H1 (cell line): ENCODE results near the gene SNX3. TPM values are rescaled to one million over a fixed set of nuclear protein-coding genes. Genes with fewer than 3 reads are reported as not detected.

ENCODE experiments used
- CTCF ChIA-PET: fragments of 300-600 bp; sonication (Branson Sonifier 250); formaldehyde crosslinking; loops from one replicate; lab custom pipeline; 2021; ENCODE audit not compliant: partially characterized antibody; lab: Charles Lee
- POLR2A ChIA-PET: fragments of 300-600 bp; sonication (Branson Sonifier 250); formaldehyde crosslinking; loops from one replicate; lab custom pipeline; 2021; ENCODE audit warnings: inconsistent platforms; ENCODE audit not compliant: partially characterized antibody; lab: Charles Lee
- DNase-seq, 2 experiments: peaks; one replicate each; pipeline versions ENCODE4 v3.0.0 to v3.0.0-alpha.2; 2010 to 2022; ENCODE audit warnings: low spot score in 2 of 2, low read depth in 1 of 2, mixed read lengths in 1 of 2
- FAIRE-seq: peaks from 2 replicates; lab custom pipeline; 2011; peaks lifted over from hg19 to GRCh38; lab: Jason Lieb, UNC
- H2AFZ ChIP-seq: 2 replicates; pipeline ENCODE4 v1.8.1; 2012; ENCODE audit warnings: low read length, inconsistent platforms
- H2AK5ac ChIP-seq: 2 replicates; pipeline ENCODE4 v1.6.1; 2013; ENCODE audit warnings: low read depth, low read length
- H2BK120ac ChIP-seq: replicated peaks from 2 replicates; pipeline ENCODE3; 2013; ENCODE audit warnings: low read depth, low read length, inconsistent platforms
- H2BK12ac ChIP-seq: 2 replicates; pipeline ENCODE4 v1.6.1; 2013; ENCODE audit warnings: low read depth, low read length
- H2BK15ac ChIP-seq: 2 replicates; pipeline ENCODE4 v1.6.1; 2013; ENCODE audit warnings: low read length
- H2BK20ac ChIP-seq: 2 replicates; pipeline ENCODE4 v1.6.1; 2013; ENCODE audit warnings: low read length
- H2BK5ac ChIP-seq: 2 replicates; pipeline ENCODE4 v1.6.1; 2013; ENCODE audit warnings: low read depth, low read length
- H3K14ac ChIP-seq: 2 replicates; pipeline ENCODE4 v1.6.1; 2013; ENCODE audit warnings: inconsistent platforms; ENCODE audit not compliant: insufficient read length
- H3K18ac ChIP-seq: 2 replicates; pipeline ENCODE4 v1.6.1; 2013; ENCODE audit warnings: low read length; ENCODE audit errors: extremely low read depth
- H3K23ac ChIP-seq: 2 replicates; pipeline ENCODE4 v1.6.1; 2013; ENCODE audit warnings: inconsistent platforms; ENCODE audit not compliant: insufficient read length
- H3K23me2 ChIP-seq: 2 replicates; pipeline ENCODE4 v1.6.1; 2013; ENCODE audit warnings: low read depth, low read length
- H3K27ac ChIP-seq: 2 replicates; pipeline ENCODE4 v1.6.1; 2011; ENCODE audit warnings: low read depth, low read length, inconsistent platforms
- H3K27me3 ChIP-seq, 4 experiments: replicated peaks in 1 of 4; 1 replicate in 1 of 4; 2 replicates in 3 of 4; pipeline versions ENCODE4 v1.6.1 to v1.8.1; 2011 to 2013; ENCODE audit warnings: low read length in 3 of 4, mild to moderate bottlenecking in 3 of 4, inconsistent platforms in 2 of 4, mixed read lengths in 2 of 4, moderate library complexity in 1 of 4; ENCODE audit not compliant: control insufficient read depth in 3 of 4, insufficient read depth in 3 of 4; ENCODE audit errors: extremely low read depth in 1 of 4
- H3K36me3 ChIP-seq, 4 experiments: 2 replicates each; pipeline versions ENCODE4 v1.6.1 to v1.8.1; 2011 to 2013; ENCODE audit warnings: mild to moderate bottlenecking in 4 of 4, low read length in 3 of 4, moderate library complexity in 2 of 4, control low read depth in 1 of 4, inconsistent platforms in 1 of 4; ENCODE audit not compliant: insufficient read depth in 4 of 4, control insufficient read depth in 2 of 4
- H3K4ac ChIP-seq: replicated peaks from 2 replicates; pipeline ENCODE3; 2013; ENCODE audit warnings: low read length, low read depth, mixed read lengths, inconsistent platforms; ENCODE audit not compliant: insufficient read length
- H3K4me1 ChIP-seq, 4 experiments: replicated peaks in 1 of 4; 1 replicate in 1 of 4; 2 replicates in 3 of 4; pipeline versions ENCODE4 v1.6.1 to v1.8.1; 2011 to 2013; ENCODE audit warnings: low read length in 3 of 4, inconsistent platforms in 2 of 4, mixed read lengths in 1 of 4; ENCODE audit not compliant: insufficient read depth in 4 of 4, control insufficient read depth in 3 of 4
- H3K4me2 ChIP-seq, 2 experiments: 2 replicates each; pipeline versions ENCODE4 v1.6.1 to v1.8.1; 2011 to 2013; ENCODE audit warnings: low read depth in 2 of 2, low read length in 2 of 2, control low read depth in 1 of 2, inconsistent platforms in 1 of 2, mild to moderate bottlenecking in 1 of 2; ENCODE audit not compliant: insufficient read depth in 1 of 2
- H3K4me3 ChIP-seq, 4 experiments: fragments of 200-600, 300-600 bp in 1 of 4; sonication (generic), shearing (Covaris generic), sonication (Bioruptor Twin) in 1 of 4; 2 replicates each; pipeline versions ENCODE4 v1.5.1 to v1.8.1; 2011 to 2016; ENCODE audit warnings: low read length in 4 of 4, low read depth in 3 of 4, control low read depth in 2 of 4, inconsistent platforms in 2 of 4, mild to moderate bottlenecking in 2 of 4, mixed read lengths in 1 of 4, moderate library complexity in 1 of 4; ENCODE audit not compliant: insufficient read depth in 2 of 4; ENCODE audit errors: extremely low read depth in 1 of 4
- H3K56ac ChIP-seq: replicated peaks from 2 replicates; pipeline ENCODE3; 2013; ENCODE audit warnings: low read depth, mild to moderate bottlenecking, mixed read lengths, low read length, inconsistent platforms; ENCODE audit not compliant: insufficient read length
- H3K79me1 ChIP-seq: 2 replicates; pipeline ENCODE4 v1.6.1; 2013; ENCODE audit warnings: low read depth, low read length, control low read depth
- H3K79me2 ChIP-seq, 2 experiments: 2 replicates each; pipeline versions ENCODE4 v1.6.1 to v1.8.1; 2012 to 2013; ENCODE audit warnings: low read length in 2 of 2, mild to moderate bottlenecking in 2 of 2, inconsistent platforms in 1 of 2; ENCODE audit not compliant: insufficient read depth in 2 of 2, control insufficient read depth in 1 of 2
- H3K9ac ChIP-seq, 4 experiments: replicated peaks in 1 of 4; 1 replicate in 1 of 4; 2 replicates in 3 of 4; pipeline versions ENCODE4 v1.6.1 to v1.8.1; 2011 to 2013; ENCODE audit warnings: low read depth in 3 of 4, low read length in 3 of 4, control low read depth in 2 of 4, mild to moderate bottlenecking in 2 of 4, moderate library complexity in 2 of 4, inconsistent platforms in 1 of 4; ENCODE audit errors: extremely low read depth in 1 of 4
- H3K9me3 ChIP-seq, 2 experiments: 2 replicates each; pipeline versions ENCODE4 v1.6.1 to v1.8.1; 2012 to 2013; ENCODE audit warnings: mild to moderate bottlenecking in 2 of 2, moderate library complexity in 2 of 2, control low read depth in 1 of 2, inconsistent platforms in 1 of 2, low read depth in 1 of 2, low read length in 1 of 2, mixed read lengths in 1 of 2; ENCODE audit not compliant: insufficient read depth in 2 of 2
- H4K20me1 ChIP-seq, 2 experiments: replicated peaks in 1 of 2; 2 replicates each; pipeline versions ENCODE3 to v1.8.1; 2011 to 2013; ENCODE audit warnings: inconsistent platforms in 2 of 2, low read length in 2 of 2, mild to moderate bottlenecking in 1 of 2; ENCODE audit not compliant: insufficient read depth in 2 of 2, control insufficient read depth in 1 of 2
- H4K5ac ChIP-seq: 2 replicates; pipeline ENCODE4 v1.6.1; 2013; ENCODE audit warnings: low read length, low read depth, mixed read lengths, inconsistent platforms; ENCODE audit not compliant: insufficient read length
- H4K8ac ChIP-seq: 2 replicates; pipeline ENCODE4 v1.8.0; 2013; ENCODE audit warnings: mild to moderate bottlenecking, moderate library complexity, low read length, inconsistent platforms; ENCODE audit not compliant: insufficient read depth; ENCODE audit errors: extremely low read depth
- H4K91ac ChIP-seq: replicated peaks from 2 replicates; pipeline ENCODE3; 2013; ENCODE audit warnings: low read length, mixed read lengths, inconsistent platforms; ENCODE audit not compliant: insufficient read length
- ASH2L ChIP-seq: fragments of 200-600, 300-600 bp; sonication (generic); IDR thresholded peaks from one replicate; pipeline ENCODE4 v1.7.1; 2017; ENCODE audit warnings: low read length
- CBX8 ChIP-seq: fragments of 300-800, 300-1000 bp; sonication (generic); IDR thresholded peaks from 2 replicates; pipeline ENCODE4 v1.7.1; 2016; ENCODE audit warnings: low read depth, low read length, borderline replicate concordance
- FOSL1 ChIP-seq: IDR thresholded peaks from 2 replicates; pipeline ENCODE4 v1.6.1; 2011; ENCODE audit warnings: mild to moderate bottlenecking, low read depth, low read length, moderate library complexity; ENCODE audit not compliant: insufficient read depth
- GTF2F1 ChIP-seq: IDR thresholded peaks from 2 replicates; pipeline ENCODE4 v1.6.1; 2012; ENCODE audit warnings: low read depth, low read length, improper control_type of control experiment, borderline replicate concordance
- RNF2 ChIP-seq: fragments of 200-900, 300-1000 bp; sonication (generic); IDR thresholded peaks from 2 replicates; pipeline ENCODE4 v1.7.1; 2016; ENCODE audit warnings: borderline replicate concordance, low read depth, mild to moderate bottlenecking, antibody characterized with exemption, low read length; ENCODE audit not compliant: poor library complexity, severe bottlenecking; ENCODE audit errors: missing control alignments
- SP2 ChIP-seq: IDR thresholded peaks from 2 replicates; pipeline ENCODE4 v1.6.1; 2012; ENCODE audit warnings: mild to moderate bottlenecking, low read length, inconsistent platforms
- ZNF274 ChIP-seq: IDR thresholded peaks from 2 replicates; pipeline ENCODE4 v1.7.0; 2012; ENCODE audit warnings: low read length, borderline replicate concordance; ENCODE audit errors: extremely low read depth
- WGBS, 2 experiments: shearing (Covaris generic) in 1 of 2; methylation state at CpG; one replicate each; pipeline versions ENCODE4 v1.1.6 to v1.1.7; 2013 to 2015; ENCODE audit warnings: low lambda C conversion rate in 2 of 2, mixed read lengths in 2 of 2, inconsistent platforms in 1 of 2, low coverage in 1 of 2, missing lambda C conversion rate in 1 of 2; ENCODE audit not compliant: insufficient replicate concordance in 2 of 2, insufficient coverage in 1 of 2, insufficient read length in 1 of 2; ENCODE audit errors: extremely low coverage in 1 of 2, missing lambda C conversion rate in 1 of 2; 5-methylcytosine and 5-hydroxymethylcytosine counted together
- polyA plus RNA-seq, 7 experiments: library from polyadenylated mRNA; depleted of rRNA in 3 of 7; stranded (reverse) in 5 of 7; unstranded in 2 of 7; fragments of >200 nt in 5 of 7; fragments of 200-250 nt in 2 of 7; gene quantifications; 1 replicate in 5 of 7; 2 replicates in 1 of 7; 4 replicates in 1 of 7; pipeline versions ENCODE4 v1.2.1 to v1.2.3, GENCODE V29; 2011 to 2013; ENCODE audit warnings: missing spikeins in 2 of 7, mixed read lengths in 2 of 7
- total RNA-seq: library from RNA; stranded (reverse); fragmentation: NEBNext Ultra II Directional; extraction: Animal tissue kit (Norgen Biotek cat#: 25700); gene quantifications from 2 replicates; pipeline ENCODE4 v1.2.1, GENCODE V29; 2021

SNX3 gene
- total and polyA plus RNA-seq, 2 of the 8 experiments (the other 6 are each of a cell fraction or from before 2014, with no cell fraction given) = 72.5 to 150 TPM

GRCh38 chr6:108170332-108171290 is 90.2 kb downstream of the SNX3 start:
- no peak overlapping the region for H4K5ac ChIP-seq
- H4K91ac ChIP-seq = no peak overlapping the region
- H3K79me1 ChIP-seq = no peaks in the 10 kb centered on the region
- peak overlapping the region; percentile 59 to 83 for H3K4me2 ChIP-seq
- no peak overlapping the region for H3K14ac ChIP-seq
- H3K79me2 ChIP-seq = no peaks in the 10 kb centered on the region
- no peak overlapping the region for H3K9ac ChIP-seq
- no peak overlapping the region for H4K8ac ChIP-seq
- H3K9me3 ChIP-seq = no peaks in the 10 kb centered on the region
- H3K36me3 ChIP-seq = peaks cover 0 to 5% (median 0%) of the 10 kb centered on the region in 4 experiments; a peak in 1 of 8 replicates
- H3K27me3 ChIP-seq = peaks cover 94 to 100% (median 97%) of the 10 kb centered on the region in 4 experiments
- FAIRE-seq = no peak
- POLR2A ChIA-PET = interaction anchor here (0.5 to 4.4 kb wide), 7 partner anchors 8 to 330 kb away, joined by 3 to 19 read pairs (median 3); no protein-coding TSS in a partner anchor
- peaks cover 31 to 38% of the 10 kb centered on the region in 2 experiments for H4K20me1 ChIP-seq
- H3K23ac ChIP-seq = no peak overlapping the region
- peak overlapping the region in 1 of 4 experiments; percentile 49; a peak in 3 of 8 replicates for H3K4me3 ChIP-seq
- 0 out of 2 replicates have a peak overlapping the region, but pooled peaks have one; percentile 16 for H2BK15ac ChIP-seq
- H3K56ac ChIP-seq = no peak overlapping the region
- H3K27ac ChIP-seq = no peak overlapping the region
- no peak overlapping the region for H3K4ac ChIP-seq
- H3K18ac ChIP-seq = no peak overlapping the region
- no peak overlapping the region for H2BK5ac ChIP-seq
- WGBS, 2 experiments = 2% methylated on average over 29 of the region's 31 CpGs; no CpG with 5 or more reads in 1 of the 2 experiments
- no peak overlapping the region for H2AFZ ChIP-seq
- no peak overlapping the region for H2AK5ac ChIP-seq
- H2BK20ac ChIP-seq = no peak overlapping the region
- CTCF ChIA-PET = interaction anchor here (1.0 to 10.8 kb wide), 5 partner anchors 12 to 322 kb away, joined by 3 to 85 read pairs (median 11); no protein-coding TSS in a partner anchor
- no peak for DNase-seq
- no peak for TF ChIP-seq SP2
- no peak for TF ChIP-seq FOSL1
- peak; percentile 35 for TF ChIP-seq ASH2L
- no peak for TF ChIP-seq GTF2F1
- TF ChIP-seq ZNF274 = no peak
- peak; percentile 82 for TF ChIP-seq RNF2
- 0 out of 2 replicates have a peak, but pooled peaks have one; percentile 26 for TF ChIP-seq CBX8
- peaks cover 4 to 48% (median 34%) of the 10 kb centered on the region in 4 experiments for H3K4me1 ChIP-seq
- no peak overlapping the region for H2BK120ac ChIP-seq
- H3K23me2 ChIP-seq = peaks cover under 1% of the 10 kb centered on the region; the same call in 1 of the 2 replicates
- H2BK12ac ChIP-seq = no peak overlapping the region
